22Rv1 (cell line): ENCODE measurements around the gene LDLRAD4.

ENCODE experiments used
- ZFX ChIP-seq: fragments of 450-650 bp; IDR thresholded peaks from 2 replicates; pipeline ENCODE4 v1.6.1; 2017; ENCODE audit warnings: antibody characterized with exemption, borderline replicate concordance
- TF ChIP-seq, protein P1 (sequence below): fragments of 450-650 bp; IDR thresholded peaks from 2 replicates; pipeline ENCODE4 v1.5.1; 2017; ENCODE audit warnings: mild to moderate bottlenecking

GRCh38 chr18:13241893-13242175 lies 23.3 kb downstream of the LDLRAD4 start:
- TF ChIP-seq, protein P1, sequence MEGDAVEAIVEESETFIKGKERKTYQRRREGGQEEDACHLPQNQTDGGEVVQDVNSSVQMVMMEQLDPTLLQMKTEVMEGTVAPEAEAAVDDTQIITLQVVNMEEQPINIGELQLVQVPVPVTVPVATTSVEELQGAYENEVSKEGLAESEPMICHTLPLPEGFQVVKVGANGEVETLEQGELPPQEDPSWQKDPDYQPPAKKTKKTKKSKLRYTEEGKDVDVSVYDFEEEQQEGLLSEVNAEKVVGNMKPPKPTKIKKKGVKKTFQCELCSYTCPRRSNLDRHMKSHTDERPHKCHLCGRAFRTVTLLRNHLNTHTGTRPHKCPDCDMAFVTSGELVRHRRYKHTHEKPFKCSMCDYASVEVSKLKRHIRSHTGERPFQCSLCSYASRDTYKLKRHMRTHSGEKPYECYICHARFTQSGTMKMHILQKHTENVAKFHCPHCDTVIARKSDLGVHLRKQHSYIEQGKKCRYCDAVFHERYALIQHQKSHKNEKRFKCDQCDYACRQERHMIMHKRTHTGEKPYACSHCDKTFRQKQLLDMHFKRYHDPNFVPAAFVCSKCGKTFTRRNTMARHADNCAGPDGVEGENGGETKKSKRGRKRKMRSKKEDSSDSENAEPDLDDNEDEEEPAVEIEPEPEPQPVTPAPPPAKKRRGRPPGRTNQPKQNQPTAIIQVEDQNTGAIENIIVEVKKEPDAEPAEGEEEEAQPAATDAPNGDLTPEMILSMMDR: no peak
- no peak for TF ChIP-seq ZFX
